Measurements from ENCODE around the gene OBP2A.

DNA sequence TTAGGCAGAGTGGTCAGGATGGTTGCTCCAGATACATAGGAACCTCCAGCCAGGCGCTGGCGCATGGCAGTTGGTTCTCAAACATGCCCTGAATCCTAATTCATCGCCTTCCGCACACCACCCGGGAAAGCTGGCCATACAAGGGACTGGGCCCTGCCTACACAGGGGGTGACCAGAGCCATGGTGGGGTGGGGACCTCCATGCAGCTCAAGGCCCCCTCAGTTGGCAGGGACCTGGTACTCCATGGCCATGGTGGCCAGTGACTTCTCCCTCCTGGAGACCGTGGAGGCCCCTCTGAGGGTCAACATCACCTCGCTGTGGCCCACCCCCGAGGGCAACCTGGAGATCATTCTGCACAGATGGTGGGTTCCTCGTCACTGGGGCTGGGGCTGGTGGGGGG lies 42.4 kb downstream of the OBP2A start:
- no peak for TF ChIP-seq EZH2 (optimal IDR thresholded peaks at IDR 0.05; ENCODE audit: low read depth, low read length)
- TF ChIP-seq, protein P1, sequence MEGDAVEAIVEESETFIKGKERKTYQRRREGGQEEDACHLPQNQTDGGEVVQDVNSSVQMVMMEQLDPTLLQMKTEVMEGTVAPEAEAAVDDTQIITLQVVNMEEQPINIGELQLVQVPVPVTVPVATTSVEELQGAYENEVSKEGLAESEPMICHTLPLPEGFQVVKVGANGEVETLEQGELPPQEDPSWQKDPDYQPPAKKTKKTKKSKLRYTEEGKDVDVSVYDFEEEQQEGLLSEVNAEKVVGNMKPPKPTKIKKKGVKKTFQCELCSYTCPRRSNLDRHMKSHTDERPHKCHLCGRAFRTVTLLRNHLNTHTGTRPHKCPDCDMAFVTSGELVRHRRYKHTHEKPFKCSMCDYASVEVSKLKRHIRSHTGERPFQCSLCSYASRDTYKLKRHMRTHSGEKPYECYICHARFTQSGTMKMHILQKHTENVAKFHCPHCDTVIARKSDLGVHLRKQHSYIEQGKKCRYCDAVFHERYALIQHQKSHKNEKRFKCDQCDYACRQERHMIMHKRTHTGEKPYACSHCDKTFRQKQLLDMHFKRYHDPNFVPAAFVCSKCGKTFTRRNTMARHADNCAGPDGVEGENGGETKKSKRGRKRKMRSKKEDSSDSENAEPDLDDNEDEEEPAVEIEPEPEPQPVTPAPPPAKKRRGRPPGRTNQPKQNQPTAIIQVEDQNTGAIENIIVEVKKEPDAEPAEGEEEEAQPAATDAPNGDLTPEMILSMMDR (IDR thresholded peaks at IDR 0.05; ENCODE audit: low read length) = no peak
